GM21786 (cell line): ENCODE measurements around the gene HSPA2.

Source experiments
- ATAC-seq: cut with Tn5 transposase; IDR thresholded peaks from one replicate; pipeline ENCODE4 v1.9.1; 2021; ENCODE audit not compliant: unreplicated experiment

The HSPA2 gene

DNA sequence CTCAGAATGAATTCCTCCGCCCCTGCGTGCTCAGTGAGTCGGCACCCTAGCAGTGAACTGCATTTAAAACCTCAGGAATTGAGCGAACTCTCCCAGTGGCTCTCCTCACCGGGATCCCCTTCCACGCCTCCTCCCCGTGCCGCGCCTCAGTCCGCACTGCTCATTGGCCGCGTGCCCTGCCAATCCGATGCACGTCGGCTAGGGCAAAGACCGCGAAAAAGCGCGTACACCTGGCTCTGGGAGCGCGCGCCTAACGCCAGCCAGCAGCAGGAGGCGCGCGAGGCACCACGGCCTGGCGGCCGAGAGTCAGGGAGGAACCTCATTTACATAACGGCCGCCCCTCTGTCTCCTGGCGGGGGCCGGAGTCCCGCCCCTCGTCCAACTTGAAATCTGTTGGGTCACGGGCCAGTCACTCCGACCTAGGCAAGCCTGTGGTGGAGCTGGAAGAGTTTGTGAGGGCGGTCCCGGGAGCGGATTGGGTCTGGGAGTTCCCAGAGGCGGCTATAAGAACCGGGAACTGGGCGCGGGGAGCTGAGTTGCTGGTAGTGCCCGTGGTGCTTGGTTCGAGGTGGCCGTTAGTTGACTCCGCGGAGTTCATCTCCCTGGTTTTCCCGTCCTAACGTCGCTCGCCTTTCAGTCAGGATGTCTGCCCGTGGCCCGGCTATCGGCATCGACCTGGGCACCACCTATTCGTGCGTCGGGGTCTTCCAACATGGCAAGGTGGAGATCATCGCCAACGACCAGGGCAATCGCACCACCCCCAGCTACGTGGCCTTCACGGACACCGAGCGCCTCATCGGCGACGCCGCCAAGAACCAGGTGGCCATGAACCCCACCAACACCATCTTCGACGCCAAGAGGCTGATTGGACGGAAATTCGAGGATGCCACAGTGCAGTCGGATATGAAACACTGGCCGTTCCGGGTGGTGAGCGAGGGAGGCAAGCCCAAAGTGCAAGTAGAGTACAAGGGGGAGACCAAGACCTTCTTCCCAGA is at the start of gene HSPA2:
Gene HSPA2, plus strand, starts transcription at position 534 of the 995 bp plus-strand sequence. Its CDS starts 109 bp downstream, at position 643.
- peak; percentile 96 for ATAC-seq

DNA sequence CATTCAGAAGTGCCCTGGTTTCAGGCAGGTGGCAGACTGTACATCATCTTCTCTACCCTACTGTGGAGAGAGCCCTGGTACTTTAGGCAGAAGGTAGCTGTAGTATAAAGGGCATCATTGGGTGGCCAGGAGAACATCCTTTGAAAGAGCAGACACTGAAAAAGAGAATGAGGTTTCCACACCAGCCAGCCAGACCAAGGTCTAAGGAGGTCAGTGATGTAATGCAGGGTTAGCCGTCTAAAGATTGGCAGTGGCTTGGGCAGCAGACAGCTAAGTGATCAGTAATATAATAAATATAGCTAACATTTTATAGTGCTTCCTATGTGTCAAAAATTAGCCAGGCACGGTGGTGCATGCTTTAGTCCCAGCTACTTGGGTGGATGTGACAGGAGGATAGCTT is 48.9 kb upstream of the HSPA2 start:
- no peak for ATAC-seq

DNA sequence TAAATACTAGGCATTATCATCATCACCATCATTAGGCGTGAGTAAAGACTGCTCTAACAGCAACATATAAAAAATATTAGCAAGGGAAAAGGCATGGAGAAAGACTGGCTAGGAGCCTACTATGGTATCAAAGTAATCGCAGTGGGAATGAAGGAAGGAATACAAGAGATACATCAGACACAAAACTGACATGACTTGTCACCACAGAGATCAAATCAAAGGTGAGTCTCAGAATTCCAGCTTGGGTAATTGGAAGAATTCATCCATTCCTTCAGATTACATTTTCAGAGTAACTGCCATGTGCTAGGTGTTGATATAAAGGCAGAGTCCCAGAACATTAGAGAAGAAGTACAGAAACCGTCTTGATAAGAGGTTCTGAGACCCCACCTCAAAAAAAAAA is 47.1 kb upstream of the HSPA2 start:
- no peak for ATAC-seq

DNA sequence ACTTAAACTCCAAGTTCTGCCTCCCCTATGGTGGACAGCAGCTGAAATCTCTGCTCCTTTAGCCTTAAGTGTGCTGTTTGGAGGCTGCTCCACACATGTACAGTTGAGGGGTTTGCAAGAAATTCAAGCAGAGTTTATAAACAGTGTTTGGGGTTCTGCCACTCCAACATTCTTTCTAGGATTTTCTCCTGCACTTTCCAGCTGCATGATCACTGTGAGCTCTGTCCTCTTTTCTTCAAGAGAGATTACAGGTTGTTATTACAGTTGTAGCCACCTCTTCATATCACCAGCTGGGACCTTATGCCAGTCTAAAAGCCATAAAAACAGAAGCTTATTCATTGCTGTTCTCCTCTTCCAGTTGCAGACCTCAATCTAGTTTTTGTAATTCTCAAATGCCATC is 45.3 kb upstream of the HSPA2 start:
- no peak for ATAC-seq

DNA sequence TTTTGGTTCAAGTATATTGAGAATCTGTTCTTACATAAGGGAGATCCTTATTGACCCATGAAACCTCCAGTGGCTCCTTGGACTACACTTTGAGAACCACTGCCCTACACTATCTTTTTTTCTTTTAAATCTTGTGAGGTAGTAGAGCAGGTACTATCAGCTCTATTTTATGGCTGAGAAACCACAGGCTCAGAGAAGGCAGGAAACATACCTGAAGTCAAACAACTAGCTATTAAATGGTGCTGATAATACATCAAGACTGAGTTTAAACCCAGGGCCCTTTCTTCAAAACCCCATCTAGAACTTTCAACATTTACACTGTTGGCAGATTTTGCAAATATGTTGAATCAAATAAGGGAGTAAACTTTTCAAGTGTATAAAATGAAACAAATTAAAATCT is 43.8 kb upstream of the HSPA2 start:
- ATAC-seq: no peak

DNA sequence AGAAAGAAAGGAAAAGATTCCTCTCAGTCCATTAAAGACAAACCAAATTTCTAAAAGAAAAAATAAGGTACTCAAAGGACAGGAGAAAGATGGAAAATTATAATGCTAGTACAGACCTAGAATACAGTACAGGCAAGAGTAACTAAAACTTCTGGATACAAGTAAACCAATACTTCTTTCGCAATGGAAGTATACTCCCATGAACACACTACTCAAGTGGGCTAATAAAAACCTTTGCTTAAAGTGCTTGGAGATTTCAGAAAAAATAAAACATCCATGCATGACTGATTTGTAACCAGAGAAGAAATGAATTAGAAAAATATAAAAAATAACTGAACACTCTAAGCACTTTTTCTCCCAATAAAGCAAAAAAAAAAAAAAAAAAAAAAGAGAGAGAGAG is 40.5 kb upstream of the HSPA2 start:
- no peak for ATAC-seq

DNA sequence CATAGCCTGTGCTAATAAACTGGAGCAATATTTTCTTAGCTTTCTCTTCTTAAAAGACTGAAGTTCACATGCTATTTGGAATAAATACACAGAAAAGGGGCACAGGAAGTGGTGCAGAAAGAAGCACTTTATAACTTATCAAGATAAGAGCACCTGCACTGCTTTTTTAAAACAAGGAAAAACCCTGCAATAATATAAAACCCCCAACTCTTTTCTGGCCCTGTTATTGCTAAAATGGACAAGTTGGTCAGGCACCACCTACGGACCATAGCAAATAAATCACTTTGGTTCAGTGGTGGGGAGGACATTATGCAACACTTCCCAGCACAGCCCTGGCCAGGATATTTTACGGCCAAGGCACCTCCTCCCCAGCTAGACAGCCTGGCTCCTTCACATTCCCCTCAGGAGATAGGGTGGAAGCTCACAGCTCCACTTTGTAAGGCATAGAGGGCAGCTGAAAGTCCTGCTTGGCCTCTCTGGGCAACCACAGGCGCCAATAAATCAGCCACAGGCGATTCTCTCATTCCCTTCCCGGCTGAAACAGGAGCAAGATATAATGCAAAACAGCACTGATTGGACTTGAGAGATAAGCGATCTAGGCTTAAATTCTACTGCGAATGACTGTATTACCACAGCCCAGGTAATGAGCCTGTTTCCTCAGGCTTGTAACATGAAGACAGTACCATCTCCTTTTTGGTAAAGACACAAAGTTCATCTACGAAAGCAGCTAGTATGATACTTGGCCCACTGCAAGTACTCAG is 39.0 kb upstream of the HSPA2 start:
- ATAC-seq: no peak

DNA sequence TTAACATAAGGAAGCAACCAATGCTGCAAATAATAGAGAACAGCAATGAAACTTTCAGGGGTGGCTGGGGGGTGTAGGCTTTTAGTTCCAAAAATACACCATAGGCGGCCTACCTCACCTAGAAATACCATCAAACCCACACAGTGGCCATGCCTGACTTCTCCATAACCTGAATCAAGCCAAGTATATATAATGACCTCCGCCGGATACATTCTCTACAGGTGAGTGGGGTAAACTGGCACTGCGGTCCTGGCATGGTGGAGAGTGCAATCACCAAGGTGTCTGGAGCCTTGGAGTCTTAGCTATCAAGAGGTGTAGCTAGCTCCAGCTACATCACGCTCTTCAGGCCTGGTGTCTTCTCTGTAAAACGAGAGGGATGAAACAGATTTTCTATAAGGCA is 38.1 kb upstream of the HSPA2 start:
- ATAC-seq: no peak

DNA sequence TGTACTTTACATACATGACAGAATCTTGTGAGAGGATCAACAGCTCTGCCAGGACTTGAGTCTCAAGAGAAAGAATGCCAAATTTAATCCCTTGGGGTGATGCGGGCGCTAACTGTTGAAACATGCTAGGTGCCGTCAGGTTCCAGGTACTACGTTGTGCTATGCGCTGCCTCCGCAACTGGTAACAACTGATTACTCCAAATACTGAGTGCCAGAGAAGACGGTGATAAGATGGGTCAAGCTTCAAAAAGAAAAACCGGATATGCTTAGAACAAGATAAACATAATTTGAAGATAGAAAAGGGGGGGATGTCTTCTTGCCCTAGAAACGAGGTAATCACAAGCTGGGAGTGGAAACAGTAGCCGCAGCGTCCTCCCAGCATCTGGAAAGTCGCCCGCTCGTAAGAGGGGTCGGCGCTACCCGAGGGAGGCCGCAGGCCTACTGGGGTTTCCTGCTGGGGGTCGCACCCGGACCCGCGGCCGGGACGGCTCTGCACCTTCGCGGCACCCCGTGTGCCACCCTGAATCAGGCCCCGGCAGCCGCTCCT is 37.6 kb upstream of the HSPA2 start:
- ATAC-seq: peak; percentile 1

DNA sequence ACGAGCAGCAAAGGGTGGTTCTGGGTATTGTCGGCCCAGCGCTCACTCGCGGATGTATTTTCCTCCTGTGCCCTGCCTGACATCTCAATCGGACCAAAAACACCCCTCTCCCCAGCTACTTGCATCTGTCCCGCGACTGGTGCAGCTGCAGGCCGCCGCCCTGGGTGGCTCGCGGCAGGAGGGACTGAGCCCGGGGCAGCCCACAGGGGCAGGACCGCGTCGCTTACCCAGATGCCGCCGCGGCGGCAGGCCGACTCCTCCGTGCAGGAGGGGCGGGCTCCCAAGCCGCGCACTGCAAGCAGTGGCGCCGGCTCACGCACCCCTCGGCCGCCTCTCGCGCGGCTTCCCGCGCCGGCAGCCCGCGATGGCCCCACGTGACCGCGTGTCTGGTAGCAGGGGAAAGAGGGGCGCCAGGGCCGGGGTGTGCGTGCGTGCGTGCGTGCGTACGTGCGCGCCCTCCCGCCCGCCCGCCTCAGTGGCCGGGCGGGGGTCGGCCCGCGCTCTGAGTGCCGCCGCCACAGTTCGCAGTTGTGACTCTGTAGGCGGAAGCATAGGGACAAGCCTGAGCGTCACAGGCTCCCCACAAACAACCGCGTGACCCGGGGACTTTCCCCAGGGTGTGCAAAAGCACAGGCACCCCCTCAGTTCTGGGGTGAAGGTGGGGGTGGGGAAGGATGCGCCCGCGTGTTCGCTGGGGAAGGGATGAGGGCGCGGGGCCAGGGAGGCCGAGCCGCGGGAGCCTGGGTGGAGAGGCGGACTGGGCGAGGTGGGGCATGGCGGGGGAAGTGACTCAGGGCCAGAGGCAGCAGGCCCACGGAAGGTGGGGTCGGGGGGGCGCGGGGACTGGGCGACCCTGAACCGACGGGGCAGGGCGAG is 36.9 kb upstream of the HSPA2 start, which contains the start of gene ZBTB25:
Gene ZBTB25, minus strand, starts transcription at position 405 of the 876 bp plus-strand sequence. CDS start 13,305 bp downstream, outside the sequence.
- peak; percentile 59 for ATAC-seq

DNA sequence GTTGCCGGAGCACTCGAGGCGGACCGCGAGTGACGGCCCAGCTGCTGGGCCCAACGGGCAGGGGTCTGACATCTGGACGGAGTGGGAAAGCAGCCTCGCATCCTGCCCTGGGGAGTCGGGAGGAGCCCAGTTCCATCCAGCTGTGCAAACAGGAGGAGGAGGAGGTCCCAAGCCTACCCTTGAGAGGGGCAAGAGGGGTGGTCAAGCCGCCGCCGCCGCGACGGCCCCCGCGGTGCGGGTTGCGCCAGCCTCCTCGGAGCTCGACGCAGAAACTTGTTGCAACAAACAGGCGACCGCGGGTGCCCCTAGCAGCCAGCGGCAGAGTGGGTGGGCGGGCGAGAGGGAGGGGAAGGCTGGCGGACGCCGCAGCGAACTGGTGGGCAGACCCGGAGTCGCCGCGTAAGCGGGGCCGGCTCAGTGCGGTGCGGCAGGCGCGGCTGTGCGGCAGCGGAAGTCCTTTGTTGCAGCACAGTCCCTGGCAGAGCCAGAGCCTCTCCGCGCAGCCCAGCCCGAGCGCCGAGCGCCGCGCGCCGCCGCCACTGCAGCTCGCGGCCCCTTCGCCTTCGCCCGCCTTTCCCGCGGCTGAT is 36.1 kb upstream of the HSPA2 start, which contains the start of gene ZBTB1:
Gene ZBTB1, plus strand, starts transcription at position 461 of the 587 bp plus-strand sequence. CDS start 16,735 bp downstream, outside the sequence.
- peak; percentile 23 for ATAC-seq

DNA sequence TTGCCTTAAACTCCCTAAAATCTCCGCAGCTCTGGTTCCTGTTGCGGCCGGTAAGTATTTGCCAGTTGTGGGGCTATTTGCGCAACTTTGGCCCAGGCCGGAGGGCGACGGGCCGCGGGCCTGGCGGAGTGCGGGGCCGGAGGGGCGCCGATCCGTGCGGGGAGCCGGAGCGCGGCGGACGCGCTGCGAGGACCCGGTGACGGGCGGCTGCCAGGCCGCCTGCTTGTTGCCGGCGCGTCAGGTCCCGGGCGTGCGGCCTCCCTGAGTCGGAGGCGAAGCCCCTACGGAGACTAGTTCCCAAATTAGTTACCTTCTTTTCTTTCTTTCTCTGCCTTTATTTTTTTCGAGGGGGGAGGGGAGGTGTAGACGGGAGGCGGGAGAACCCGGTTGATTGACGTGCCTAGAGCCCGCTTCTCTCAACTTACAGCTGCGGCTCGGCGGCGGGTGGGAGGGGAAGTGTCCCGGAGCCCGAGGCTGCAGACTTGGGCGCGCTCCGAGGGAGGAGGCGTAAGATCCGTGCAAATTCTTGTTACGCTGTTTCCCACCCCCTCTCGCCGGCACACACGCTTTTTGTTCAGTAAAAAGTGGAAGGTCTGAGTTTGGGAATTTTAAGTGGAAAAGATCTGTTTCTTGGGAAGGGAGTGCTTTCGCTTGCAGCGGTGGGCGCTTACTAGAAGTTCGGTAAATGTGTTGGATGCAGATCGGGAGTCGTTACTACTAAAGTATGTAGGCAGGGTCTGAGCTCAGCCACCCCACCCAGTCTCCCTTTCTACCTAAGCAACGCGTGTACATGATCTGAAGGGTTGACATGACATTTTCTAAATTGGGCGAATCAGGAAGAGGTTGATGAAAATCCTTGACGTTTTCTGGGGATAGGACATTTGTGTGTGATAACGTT is 35.4 kb upstream of the HSPA2 start:
- ATAC-seq: peak; percentile 13

DNA sequence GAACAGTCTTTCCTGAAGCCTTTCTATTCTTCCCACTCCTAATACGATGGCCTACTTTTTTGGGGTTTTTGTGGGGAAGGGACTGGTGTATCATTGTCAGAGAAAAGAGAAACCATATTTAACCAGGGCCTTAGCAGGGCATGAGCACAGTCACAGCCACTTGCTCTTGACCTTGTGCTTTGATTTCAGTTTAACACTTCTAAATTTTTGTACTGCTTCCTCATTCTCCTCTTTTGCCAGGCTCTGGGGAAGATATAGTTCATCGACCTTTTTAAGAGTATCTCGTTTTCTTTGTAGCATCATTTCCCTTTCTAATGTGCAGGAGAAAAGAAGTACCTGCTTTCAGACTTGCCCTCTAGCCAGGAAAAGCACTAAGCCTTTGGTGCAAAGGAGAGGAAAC is 33.8 kb upstream of the HSPA2 start:
- no peak for ATAC-seq

DNA sequence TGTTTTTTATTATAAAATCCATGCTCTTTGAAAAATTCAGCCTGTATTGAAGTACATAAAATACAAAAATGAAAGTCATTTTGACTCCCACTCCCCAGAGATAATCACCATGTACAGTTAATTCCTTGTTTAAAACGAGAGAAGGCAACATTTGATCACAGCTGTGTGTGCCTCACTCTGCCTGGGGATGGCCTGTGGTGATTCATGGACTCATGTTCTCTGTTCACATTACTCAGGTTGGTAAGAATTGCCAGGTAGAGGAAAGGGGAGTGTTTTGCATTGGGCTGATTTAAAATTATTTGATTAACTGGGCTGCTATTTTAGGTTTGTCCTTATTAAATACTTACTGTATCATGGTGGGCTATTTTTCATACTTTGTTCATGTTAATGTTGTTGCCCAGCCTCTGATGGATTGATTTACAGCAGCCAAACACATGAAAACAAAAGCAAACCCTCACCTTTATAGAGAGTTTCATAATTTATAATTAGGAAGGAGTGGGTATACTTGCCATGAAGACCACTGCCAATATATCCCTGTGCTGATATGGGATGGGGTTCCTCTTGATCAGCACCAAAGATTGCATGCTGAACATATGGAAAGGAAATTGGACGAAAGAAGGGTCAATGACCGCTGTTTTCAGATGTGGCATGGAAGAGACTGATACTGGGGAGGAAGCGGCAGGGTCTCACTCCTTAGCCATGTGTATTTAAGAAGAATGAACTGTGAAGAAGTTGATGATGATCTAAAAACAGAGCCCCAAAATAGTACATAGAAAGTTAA is 33.0 kb upstream of the HSPA2 start:
- no peak for ATAC-seq

DNA sequence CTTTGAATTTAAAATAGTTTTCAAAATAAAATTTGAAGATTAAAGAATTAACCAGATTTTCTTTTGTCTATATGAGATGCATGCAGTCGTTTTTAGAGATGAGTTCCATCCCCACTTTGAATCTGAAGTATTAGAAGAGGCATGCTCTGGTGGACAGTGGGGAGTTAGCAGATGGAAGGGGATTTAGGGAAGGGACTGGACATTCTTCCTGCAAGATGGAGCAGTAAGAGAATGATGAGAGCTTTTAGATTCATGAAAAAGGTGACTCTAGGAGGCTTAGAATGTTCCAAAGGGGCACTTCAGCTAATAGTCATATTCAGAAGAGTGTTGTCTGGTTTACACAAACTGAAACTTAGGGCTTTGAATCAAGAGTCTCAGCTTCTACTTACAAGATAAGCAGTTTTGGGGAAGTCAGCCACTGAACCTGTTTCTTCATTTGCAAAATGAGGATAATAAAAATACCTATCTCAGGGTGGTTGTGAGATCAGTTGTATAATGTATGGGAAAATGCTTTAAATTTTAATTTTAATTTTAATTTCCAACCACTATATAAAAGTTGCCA is 32.2 kb upstream of the HSPA2 start:
- peak; percentile 15 for ATAC-seq

DNA sequence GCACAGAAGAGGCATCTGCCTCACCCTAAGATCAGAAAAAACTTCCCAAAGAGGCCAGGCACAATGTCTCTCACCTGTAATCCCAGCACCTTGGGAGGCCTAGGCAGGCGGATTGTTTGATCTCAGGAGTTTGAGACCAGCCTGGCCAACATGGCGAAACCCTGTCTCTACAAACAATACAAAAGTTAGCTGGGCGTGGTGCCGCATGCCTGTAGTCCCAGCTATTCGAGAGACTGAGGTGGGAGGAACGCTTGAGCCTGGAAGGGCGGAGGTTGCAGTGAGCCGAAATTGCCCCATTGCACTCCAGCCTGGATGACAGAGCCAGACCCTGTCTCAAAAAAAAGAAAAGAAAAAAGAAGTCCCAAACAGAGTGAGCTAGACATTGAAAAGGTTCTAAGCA is 31.5 kb upstream of the HSPA2 start:
- no peak for ATAC-seq

DNA sequence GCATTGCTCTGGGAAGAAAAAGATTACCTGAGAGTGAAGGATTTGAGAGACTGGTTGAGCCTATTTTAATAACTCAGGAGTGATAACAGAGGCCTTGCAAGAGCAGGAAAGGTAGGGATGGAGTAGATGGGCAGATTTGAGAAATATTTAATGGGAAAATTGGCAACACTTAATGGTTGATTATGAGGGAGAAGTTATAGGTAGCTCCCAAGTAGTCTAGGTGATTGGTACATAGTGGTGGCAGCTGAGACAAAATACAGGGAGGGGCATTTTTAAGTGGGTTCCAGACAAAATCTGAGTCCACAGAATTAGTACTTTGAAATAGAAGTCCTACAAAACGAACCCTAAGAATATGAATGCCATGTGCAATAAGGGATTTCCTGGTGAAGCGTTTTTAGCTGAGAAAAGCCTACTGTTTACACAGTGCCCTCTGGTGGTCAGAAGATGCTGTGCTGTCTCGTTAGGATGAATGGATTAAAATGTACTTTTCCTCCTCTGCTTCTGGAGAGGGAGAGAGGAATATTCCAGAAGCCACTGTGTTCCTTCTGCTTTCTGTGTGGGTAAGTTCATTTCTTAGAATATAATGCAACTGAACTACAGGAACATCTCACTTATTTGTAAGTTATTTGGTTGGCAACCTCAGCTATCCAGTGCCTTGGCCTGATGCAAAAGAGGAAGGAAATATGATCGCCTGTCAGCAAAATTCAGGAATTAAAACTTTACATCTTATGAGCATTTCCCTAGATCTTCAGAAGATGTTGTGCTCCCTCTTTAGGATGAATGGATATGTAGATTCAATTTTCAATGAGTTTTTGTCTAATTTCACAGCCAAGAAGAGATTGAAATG is 29.5 kb upstream of the HSPA2 start:
- no peak for ATAC-seq
